ENCODE measurements around the gene TNS3.

GRCh38 chr7:47400741-47401206, 181.1 kb downstream of the TNS3 start:
- TF ChIP-seq CTCF (IDR thresholded peaks at IDR 0.05) = no peak
- no peak for TF ChIP-seq POLR2A (IDR thresholded peaks at IDR 0.05)
